HepG2 (cell line): ENCODE results near the gene TALDO1.

Experiments used
- ASH2L ChIP-seq: fragments of 300-600, 200-600 bp; sonication (generic); IDR thresholded peaks from 2 replicates; pipeline ENCODE4 v1.7.0; 2017; ENCODE audit warnings: low read depth, mild to moderate bottlenecking, moderate library complexity, mixed read lengths, low read length; ENCODE audit not compliant: insufficient read length
- EZH2 ChIP-seq: conservative IDR thresholded peaks from 2 replicates; pipeline ENCODE4 v1.6.1; 2012; ENCODE audit warnings: mild to moderate bottlenecking, low read depth, low read length, moderate library complexity
- KLF16 ChIP-seq, 2 experiments: sonication (generic) in 1 of 2; formaldehyde crosslinking in 1 of 2; IDR thresholded peaks; 2 replicates each; pipeline versions ENCODE4 v1.6.1 to v1.8.0; 2016 to 2023; ENCODE audit warnings: missing genetic modification reagents in 2 of 2, missing compliant biosample characterization in 1 of 2
- MAX ChIP-seq: IDR thresholded peaks from 2 replicates; pipeline ENCODE4 v1.6.1; 2012; ENCODE audit warnings: inconsistent platforms
- PAXIP1 ChIP-seq: sonication (generic); formaldehyde crosslinking; conservative IDR thresholded peaks from 2 replicates; pipeline ENCODE4 v1.4.0; 2020; ENCODE audit warnings: mild to moderate bottlenecking, missing genetic modification reagents, moderate library complexity
- PCBP2 ChIP-seq: fragments of 200-400 bp; formaldehyde crosslinking; optimal IDR thresholded peaks from 2 replicates; pipeline ENCODE3; 2018; ENCODE audit warnings: low read length, low read depth; ENCODE audit not compliant: poor library complexity, severe bottlenecking
- SMC3 ChIP-seq: IDR thresholded peaks from 2 replicates; pipeline ENCODE4 v1.6.1; 2011; ENCODE audit warnings: low read length, improper control_type of control experiment
- ZNF512 ChIP-seq: sonication (generic); formaldehyde crosslinking; IDR thresholded peaks from 2 replicates; pipeline ENCODE4 v1.4.0; 2020; ENCODE audit warnings: mild to moderate bottlenecking, missing genetic modification reagents
- ZNF816 ChIP-seq: sonication (generic); formaldehyde crosslinking; IDR thresholded peaks from 2 replicates; pipeline ENCODE4 v1.8.0; 2022; ENCODE audit warnings: missing genetic modification reagents, mild to moderate bottlenecking, borderline replicate concordance

- TF ChIP-seq MAX (no peak), PAXIP1 (no peak), SMC3 (no peak), ASH2L (no peak), EZH2 (no peak), ZNF816 (CRISPR knock-in tag) (no peak), KLF16 (CRISPR knock-in tag; IDR thresholded peaks at IDR 0.05) (no peak), PCBP2 (no peak), ZNF512 (no peak)
These were observed 14.4 kb downstream of the TALDO1 start for GRCh38 chr11:761526-762108.
